Stimulated activated CD8-positive, alpha-beta memory T cell treated with anti-CD3 and anti-CD28 coated beads, Interleukin-15, amount 100 ng/mL, for 1 hour (primary cell): ENCODE results near the gene ARPC5.

ENCODE experiments used
- DNase-seq: peaks from one replicate; pipeline ENCODE4 v3.0.0-alpha.2; 2020; ENCODE audit warnings: low read depth

Gene ARPC5

DNA sequence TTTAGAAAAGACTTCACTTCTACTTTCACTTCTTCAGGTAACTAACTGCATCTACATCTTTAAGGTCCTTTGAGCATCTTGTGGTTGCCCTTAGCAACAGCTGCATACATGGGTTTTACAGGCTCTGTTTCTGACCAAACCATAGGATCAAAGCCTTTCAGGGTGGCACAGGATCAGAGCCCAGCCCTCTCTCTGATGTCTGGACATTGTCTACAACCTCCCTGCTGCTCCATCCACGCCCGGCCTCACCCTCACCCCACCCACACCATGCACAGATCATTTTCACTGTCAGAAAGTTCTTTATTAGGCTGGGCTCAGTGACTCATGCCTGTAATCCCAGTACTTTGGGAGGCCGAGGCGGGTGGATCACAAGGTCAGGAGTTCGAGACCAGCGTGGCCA lies 50.5 kb downstream of the ARPC5 start:
- no peak for DNase-seq

DNA sequence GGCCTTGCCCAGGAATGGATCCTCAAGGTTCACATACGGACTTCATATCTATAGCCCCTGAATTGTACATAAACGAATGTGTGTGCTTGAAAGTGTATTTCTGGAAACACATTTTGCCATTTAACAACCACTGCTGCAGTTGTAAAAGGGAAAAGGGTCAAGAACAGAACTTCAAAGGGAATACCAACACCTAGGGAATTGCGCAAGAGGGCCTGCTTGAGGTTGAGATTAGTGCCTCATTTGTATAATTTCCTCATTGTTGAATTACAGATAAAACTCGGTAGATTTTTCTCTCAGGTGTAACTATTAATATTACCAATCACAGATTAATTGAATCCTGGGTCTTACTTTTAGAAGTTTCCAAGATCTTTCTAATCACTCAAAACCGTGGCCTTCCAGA lies 51.4 kb downstream of the ARPC5 start:
- no peak for DNase-seq

DNA sequence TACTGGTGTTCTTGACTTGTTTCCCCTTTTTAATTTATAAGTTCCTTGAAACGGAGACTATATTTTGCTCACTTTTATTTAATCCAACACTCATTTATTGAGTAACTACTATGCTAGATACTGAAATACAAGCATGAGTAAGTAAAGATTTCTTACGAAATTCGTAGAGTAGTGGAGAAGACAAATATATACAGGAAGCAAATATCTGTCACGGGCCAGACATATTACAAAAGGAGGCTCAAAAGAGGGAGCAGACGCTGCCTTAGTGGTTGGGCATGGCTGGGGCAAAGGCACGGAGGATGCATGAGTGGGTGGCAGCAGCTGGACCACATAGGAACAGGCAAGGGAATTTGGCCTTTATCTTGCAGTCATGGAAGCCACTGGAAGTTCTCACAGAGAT lies 52.1 kb downstream of the ARPC5 start:
- no peak for DNase-seq

DNA sequence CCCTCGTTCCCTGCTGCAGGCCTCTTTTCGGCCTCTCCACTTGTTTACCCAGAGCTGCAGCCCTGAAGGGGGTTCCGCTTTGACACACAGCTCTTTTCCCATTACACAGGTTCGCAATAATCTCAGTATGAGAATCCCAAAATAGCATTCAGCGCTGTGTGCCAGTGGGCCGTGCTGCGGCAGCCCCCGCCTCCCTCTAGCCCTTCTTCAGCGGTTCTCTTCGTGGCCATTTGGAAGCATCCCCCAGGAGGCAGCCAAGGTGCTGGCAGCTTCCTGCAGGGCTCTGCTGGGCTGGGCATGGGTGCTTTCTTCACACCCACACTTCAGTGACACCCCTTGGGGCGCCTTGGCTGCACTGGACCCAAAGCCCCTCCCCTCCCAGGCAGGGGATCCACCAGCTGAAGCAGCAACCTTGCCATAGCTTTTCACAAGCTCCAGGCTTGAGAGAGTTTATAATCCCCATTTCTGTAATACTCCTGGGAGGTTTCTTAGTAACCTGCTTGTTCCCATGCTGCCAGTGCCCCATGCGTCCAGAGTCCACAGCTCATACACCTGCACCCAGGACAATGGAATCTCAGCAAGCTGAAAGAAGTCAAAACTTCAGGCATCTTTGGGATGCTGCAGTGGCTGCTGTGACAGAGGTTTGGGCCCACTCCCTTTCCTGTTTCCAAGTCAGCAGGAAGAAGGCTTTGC lies 53.4 kb downstream of the ARPC5 start:
- DNase-seq: no peak

DNA sequence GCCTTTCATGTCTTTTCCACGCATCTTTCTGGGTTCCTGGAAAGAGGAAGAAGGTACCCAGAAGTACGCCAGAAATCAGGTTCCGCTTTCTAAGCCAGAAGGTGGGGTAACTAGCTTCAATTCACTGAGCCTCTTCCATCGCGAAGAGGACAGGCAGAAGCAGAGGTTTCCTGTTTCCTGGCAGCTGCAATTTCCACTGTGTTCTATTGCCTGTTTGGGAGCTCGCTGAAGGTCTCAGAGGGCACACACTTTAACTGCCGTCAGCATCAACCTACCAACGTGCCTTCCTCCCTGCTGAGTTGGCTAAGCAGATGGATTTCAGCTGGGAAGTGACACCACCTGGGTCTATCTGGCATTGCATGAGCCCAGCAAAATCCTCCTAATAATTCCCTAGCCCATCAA lies 55.3 kb downstream of the ARPC5 start:
- no peak for DNase-seq

DNA sequence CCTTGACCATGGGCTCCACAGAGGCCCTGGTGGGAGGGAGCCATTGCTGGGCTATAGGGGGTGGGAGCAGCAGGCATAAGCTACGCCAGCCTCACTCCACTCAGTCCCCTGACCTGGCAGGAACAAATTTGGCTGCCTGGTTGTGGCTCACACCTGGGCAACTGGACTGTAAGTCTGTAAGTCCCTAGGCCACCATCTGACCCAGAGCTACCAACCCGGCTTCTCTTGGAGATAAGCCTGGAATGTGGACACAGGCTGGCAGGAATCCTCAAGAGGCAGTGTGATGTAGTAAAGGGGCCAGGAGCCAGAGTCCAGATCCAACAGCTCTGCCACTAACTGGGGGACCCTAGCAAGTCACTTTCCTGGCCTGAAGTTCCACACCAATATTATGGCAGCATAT lies 56.7 kb downstream of the ARPC5 start:
- no peak for DNase-seq

DNA sequence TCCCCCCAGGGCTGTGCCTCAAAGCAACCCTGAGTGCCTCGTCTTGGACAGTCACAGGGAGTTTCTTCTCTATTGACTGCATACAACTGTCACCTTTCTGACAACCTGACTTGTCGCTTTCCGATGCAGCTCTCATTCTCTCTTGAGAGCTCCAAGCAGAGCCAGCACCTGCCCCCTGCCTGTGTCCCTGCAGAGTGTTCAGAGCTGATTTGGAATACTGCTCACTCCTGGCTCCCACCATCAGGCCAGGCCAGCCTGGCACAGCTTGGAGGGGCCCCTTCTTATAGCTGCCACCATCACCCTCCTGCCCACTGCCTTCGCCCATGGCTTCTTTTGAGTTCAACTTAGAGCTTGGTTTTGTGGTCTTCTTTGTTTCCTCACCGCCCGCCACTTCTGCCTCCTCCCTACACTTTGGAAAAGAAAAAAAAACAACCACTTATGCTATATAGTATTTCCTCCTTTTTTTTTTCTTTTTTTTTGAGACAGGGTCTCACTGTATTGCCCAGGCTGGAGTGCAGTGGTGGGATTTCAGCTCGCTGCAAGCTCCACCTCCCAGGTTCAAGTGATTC lies 57.6 kb downstream of the ARPC5 start:
- DNase-seq: no peak

DNA sequence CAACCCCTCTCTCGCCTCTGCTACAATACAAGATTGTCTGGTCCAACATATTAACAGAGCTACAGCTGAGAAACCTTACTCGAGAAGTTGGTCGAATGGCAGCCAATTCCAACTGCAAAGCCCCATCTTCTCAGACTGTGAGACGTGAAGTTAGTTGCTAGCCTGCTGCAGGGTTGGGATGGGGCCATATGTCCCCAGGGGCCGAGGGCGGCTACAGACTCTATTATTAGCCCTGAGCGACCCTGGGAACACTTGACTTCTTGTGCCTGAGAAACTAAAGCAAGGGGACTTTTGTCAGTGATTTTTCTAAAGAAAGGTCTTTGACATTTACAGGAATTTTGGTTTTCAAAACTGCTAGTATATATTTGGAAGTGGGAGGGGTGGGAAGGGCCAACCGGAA lies 59.0 kb downstream of the ARPC5 start:
- no peak for DNase-seq

DNA sequence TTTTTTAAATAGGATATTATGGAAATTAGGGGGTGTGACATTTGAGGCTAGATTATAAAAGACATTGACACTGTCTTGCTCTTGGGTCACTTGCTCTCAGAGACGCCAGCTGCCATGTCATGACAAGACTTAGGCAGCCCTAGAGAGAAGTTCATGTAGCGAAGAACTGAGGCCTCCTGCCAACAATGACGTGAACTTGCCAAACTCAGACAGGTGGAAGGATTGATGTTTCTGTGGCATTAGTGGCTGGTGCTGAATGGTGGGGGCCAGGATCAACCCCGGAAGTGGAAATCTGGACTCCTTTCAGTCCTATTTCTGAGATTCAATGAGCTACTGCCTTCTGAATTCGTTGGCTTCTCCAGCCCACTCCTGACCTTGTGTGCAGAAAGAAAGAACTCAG lies 60.0 kb downstream of the ARPC5 start:
- DNase-seq: no peak

DNA sequence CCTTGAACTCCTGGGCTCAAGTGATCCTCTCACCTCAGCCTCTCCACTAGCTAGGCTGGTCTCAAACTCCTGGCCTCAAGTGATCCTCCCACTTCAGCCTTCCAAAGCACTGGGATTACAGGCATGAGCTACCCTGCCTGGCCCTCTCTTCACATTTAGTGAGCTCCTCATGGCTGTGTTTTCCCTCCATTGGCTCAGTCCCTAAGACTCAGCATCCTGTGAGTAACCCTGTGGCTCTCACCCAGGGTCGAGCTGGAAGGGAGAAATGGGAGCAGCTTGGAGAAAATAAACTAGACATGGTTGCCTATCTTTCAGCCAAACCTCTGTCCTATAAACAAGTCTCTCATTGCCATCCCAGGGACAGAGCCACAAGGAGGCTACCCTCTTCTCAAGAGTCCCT lies 62.9 kb downstream of the ARPC5 start:
- no peak for DNase-seq

DNA sequence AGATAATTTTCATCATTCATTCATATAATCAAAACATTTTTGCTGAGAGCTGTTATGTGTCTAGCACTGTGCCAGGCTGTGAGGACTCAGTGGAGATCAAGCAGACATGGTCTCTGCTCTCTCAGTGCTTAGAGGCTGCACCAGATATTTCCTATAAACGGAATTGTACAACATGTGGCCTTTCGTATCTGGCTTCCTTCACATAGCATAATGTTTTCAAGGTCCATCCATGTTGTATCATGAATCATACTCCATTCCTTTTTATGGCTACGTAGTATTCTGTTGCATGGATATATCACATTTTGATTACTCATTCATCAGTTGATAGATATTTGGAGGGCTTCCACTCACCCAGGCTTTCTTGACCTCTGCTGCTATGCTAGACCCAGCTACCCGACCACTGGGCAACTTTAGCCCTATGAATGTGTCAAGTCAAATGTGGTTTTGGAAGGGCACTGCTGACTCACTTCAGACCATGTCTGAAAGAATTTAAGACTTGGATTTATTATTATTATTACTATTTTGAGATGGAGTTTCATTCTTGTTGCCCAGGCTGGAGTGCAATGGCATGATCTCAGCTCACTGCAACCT lies 63.8 kb downstream of the ARPC5 start:
- DNase-seq: no peak
